ENCODE data around the gene INPP4B.

DNA sequence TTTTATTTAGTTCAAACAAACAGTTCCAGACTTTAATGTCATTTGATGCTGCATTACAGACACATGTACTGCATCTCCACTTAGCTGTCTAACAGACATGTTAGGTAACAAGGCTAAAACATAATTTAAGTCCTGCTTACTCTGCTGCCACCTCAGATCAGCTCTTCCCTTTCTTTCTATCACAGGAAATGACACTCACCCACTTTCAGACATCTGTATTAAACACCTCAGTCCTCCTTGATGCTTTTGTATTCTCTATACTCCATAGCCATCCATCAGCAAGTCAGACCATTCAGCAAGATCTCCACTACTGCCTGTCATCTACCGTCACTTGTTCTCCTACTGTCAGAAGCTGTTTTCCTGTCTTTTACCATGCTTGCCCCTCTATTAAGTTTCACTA lies 804.3 kb downstream of the INPP4B start:
- TF ChIP-seq, protein P1, sequence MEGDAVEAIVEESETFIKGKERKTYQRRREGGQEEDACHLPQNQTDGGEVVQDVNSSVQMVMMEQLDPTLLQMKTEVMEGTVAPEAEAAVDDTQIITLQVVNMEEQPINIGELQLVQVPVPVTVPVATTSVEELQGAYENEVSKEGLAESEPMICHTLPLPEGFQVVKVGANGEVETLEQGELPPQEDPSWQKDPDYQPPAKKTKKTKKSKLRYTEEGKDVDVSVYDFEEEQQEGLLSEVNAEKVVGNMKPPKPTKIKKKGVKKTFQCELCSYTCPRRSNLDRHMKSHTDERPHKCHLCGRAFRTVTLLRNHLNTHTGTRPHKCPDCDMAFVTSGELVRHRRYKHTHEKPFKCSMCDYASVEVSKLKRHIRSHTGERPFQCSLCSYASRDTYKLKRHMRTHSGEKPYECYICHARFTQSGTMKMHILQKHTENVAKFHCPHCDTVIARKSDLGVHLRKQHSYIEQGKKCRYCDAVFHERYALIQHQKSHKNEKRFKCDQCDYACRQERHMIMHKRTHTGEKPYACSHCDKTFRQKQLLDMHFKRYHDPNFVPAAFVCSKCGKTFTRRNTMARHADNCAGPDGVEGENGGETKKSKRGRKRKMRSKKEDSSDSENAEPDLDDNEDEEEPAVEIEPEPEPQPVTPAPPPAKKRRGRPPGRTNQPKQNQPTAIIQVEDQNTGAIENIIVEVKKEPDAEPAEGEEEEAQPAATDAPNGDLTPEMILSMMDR (conservative IDR thresholded peaks at IDR 0.05): no peak
- TF ChIP-seq EZH2 (IDR thresholded peaks at IDR 0.05; ENCODE audit: low read depth): no peak
